ENCODE results near the gene TREX2. TPM values are rescaled to one million over a fixed set of nuclear protein-coding genes. Genes with fewer than 3 reads are reported as not detected.

The TREX2 gene
- total RNA-seq, 1 donor from 2014 or later, result 3.7 TPM

DNA sequence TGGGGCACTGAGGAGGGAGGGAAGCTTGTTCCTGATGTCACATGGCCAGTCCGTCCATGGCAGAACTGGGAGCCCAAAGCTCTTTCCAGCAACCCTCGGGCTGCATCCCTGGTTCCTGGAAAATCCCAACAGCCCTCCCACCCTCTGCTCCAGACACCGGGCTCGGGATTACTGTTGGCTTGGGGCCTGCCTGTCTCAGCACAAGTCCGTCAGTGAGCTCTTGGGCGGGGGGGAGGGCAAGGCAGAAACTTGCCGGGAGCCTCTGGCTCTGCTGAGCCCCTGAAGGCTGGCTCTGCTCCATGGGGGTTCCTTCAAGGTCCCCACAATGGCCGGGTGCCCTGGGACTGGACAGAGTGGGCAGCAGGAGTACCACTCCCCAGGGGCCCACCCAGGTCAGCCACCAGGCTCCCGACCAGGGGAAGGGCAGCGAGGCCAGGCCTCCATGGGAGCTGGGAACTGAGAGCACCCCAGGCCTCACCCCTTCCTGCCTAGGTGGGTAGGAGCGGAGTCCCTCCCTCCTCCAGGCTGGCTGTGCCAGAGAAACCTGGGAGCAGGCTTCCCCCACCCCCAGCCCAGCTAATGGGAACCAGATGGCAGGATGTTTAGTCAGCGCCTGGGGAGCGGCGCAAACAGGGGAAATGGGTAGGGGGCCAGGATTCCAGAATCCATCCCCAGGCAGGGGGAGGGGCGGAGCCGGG, 31.0 kb upstream of the TREX2 start:
- Histone ChIP-seq H3K27me3 (ENCODE audit: control insufficient read depth in 3 of 3, insufficient read depth in 3 of 3, low read length in 3 of 3) (peaks cover 0 to 6% (median 0%) of the 10 kb centered on the region in 3 donors), H3K9me3 (ENCODE audit: control insufficient read depth in 3 of 3, low read length in 3 of 3) (no peaks in the 10 kb centered on the region), H3K36me3 (ENCODE audit: control insufficient read depth in 3 of 3, insufficient read depth in 3 of 3, low read length in 3 of 3) (no peaks in the 10 kb centered on the region), H3K9ac (ENCODE audit: low read depth in 1 of 3, low read length in 3 of 3) (no peak overlapping the region), H3K27ac (ENCODE audit: low read depth, low read length) (peak overlapping the region; percentile 72), H3K4me3 (ENCODE audit: low read length in 3 of 3) (no peak overlapping the region), H3K4me1 (ENCODE audit: control insufficient read depth in 3 of 3, insufficient read depth in 3 of 3, low read length in 3 of 3) (peaks cover 8 to 19% (median 18%) of the 10 kb centered on the region in 3 donors)

DNA sequence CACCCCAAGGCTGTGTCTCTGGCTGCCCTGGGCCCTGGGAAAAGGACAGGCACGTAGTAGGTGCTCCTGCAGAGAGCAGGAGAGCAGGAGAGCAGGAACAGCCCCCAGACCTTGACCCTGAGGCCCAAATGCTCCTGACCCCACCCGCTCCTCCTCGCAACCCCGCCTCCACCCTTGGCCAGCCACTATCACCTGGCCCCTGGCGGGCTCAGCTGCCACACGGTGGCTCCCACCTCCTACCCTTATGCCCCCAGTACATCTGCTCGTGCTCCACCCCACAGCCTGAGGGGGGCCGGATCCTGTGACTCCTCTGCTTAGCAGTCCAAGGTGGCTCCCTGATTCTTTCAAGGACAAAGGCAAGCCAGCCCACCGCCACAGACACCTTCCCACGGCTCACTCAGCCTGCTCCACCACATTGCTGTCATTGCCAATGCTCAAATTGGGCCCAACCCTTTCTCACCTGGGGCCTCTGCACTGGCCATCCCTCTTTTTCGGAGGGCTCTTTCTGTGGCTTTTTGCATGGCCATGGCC, 30.0 kb upstream of the TREX2 start:
- H3K4me3 ChIP-seq (ENCODE audit: low read length in 3 of 3), result no peak overlapping the region
- peak overlapping the region; percentile 48 for H3K27ac ChIP-seq (ENCODE audit: low read depth, low read length)
- H3K9me3 ChIP-seq (ENCODE audit: control insufficient read depth in 3 of 3, low read length in 3 of 3), result no peaks in the 10 kb centered on the region
- H3K27me3 ChIP-seq (ENCODE audit: control insufficient read depth in 3 of 3, insufficient read depth in 3 of 3, low read length in 3 of 3), result peaks cover 0 to 6% (median 0%) of the 10 kb centered on the region in 3 donors
- no peaks in the 10 kb centered on the region for H3K36me3 ChIP-seq (ENCODE audit: control insufficient read depth in 3 of 3, insufficient read depth in 3 of 3, low read length in 3 of 3)
- no peak overlapping the region for H3K9ac ChIP-seq (ENCODE audit: low read depth in 1 of 3, low read length in 3 of 3)
- H3K4me1 ChIP-seq (ENCODE audit: control insufficient read depth in 3 of 3, insufficient read depth in 3 of 3, low read length in 3 of 3), result peaks cover 12 to 22% (median 21%) of the 10 kb centered on the region in 3 donors

DNA sequence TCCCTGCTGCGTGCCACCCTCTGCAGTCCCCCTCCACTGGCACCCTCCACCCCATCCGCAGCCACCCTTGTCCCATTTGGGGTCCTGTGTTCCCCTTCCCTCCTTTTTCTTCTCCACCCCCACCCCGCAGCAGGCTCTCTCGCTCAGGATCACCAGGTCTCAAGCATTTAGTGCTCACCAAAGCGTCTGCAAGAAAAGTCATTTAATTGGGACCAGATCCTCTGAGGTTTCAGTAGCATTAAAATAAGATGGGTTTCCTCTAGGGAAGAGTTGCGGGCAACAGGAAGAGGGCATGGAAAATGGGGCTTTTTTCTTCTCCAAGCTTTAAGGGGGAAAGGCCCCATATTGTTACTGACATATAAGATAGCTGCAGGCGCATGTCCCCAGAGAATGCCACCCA, 29.4 kb upstream of the TREX2 start:
- peak overlapping the region; percentile 58 for H3K27ac ChIP-seq (ENCODE audit: low read depth, low read length)
- no peak overlapping the region for H3K9ac ChIP-seq (ENCODE audit: low read depth in 1 of 3, low read length in 3 of 3)
- peaks cover 0 to 6% (median 0%) of the 10 kb centered on the region in 3 donors for H3K27me3 ChIP-seq (ENCODE audit: control insufficient read depth in 3 of 3, insufficient read depth in 3 of 3, low read length in 3 of 3)
- no peaks in the 10 kb centered on the region for H3K9me3 ChIP-seq (ENCODE audit: control insufficient read depth in 3 of 3, low read length in 3 of 3)
- H3K4me1 ChIP-seq (ENCODE audit: control insufficient read depth in 3 of 3, insufficient read depth in 3 of 3, low read length in 3 of 3), result peaks cover 13 to 22% (median 21%) of the 10 kb centered on the region in 3 donors
- H3K36me3 ChIP-seq (ENCODE audit: control insufficient read depth in 3 of 3, insufficient read depth in 3 of 3, low read length in 3 of 3), result no peaks in the 10 kb centered on the region
- H3K4me3 ChIP-seq (ENCODE audit: low read length in 3 of 3), result no peak overlapping the region

DNA sequence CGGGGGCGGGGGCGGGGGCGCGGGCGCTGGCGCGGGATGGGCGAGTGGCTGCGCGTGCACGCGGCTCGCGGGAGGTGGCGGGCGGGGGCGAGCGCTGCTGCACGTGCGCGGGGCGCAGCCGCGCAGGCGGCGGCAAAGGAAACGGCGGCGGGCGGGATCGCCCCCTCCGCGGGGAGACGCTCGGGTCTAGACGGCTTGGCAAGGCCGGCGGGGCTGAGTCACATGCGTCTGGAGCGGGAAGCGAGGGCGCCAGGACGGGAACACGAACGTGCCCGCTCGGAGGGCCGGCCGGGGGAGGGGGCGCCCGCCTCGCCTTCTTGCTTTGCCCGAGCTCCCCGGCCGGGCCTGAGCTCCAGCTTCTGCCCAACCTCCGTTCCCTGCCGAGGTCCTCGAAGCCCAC, 28.9 kb upstream of the TREX2 start:
- Histone ChIP-seq H3K9ac (ENCODE audit: low read depth in 1 of 3, low read length in 3 of 3) (no peak overlapping the region), H3K27ac (ENCODE audit: low read depth, low read length) (peak overlapping the region; percentile 58), H3K4me3 (ENCODE audit: low read length in 3 of 3) (no peak overlapping the region)

DNA sequence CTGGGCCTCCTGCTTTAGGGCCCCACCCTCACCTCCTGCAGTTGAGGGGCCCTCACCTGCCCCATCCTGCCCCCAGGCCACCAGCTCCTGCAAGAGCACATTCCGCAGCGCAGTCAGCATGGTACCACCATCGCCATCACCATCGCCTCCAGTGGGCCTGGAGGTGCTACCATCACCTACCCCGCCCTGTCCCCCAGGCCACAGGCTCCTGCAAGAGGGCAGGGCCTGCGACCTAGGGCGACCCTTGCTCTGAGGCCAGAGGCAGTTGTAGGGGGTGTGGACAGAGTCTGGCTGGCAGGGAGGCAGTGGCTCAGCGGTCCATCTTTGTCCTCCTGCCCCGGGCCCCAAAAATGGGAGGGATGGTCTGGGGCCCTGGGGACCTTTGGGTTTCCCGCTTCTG, 28.4 kb upstream of the TREX2 start:
- Histone ChIP-seq H3K9ac (ENCODE audit: low read depth in 1 of 3, low read length in 3 of 3) (no peak overlapping the region), H3K9me3 (ENCODE audit: control insufficient read depth in 3 of 3, low read length in 3 of 3) (no peaks in the 10 kb centered on the region), H3K27ac (ENCODE audit: low read depth, low read length) (peak overlapping the region; percentile 25), H3K4me3 (ENCODE audit: low read length in 3 of 3) (no peak overlapping the region), H3K36me3 (ENCODE audit: control insufficient read depth in 3 of 3, insufficient read depth in 3 of 3, low read length in 3 of 3) (no peaks in the 10 kb centered on the region), H3K27me3 (ENCODE audit: control insufficient read depth in 3 of 3, insufficient read depth in 3 of 3, low read length in 3 of 3) (peaks cover 0 to 6% (median 0%) of the 10 kb centered on the region in 3 donors), H3K4me1 (ENCODE audit: control insufficient read depth in 3 of 3, insufficient read depth in 3 of 3, low read length in 3 of 3) (peaks cover 20 to 30% (median 27%) of the 10 kb centered on the region in 3 donors)

More for the DNA sequence above, 28.9 kb upstream of the TREX2 start:
- no peaks in the 10 kb centered on the region for H3K36me3 ChIP-seq (ENCODE audit: control insufficient read depth in 3 of 3, insufficient read depth in 3 of 3, low read length in 3 of 3)
- no peaks in the 10 kb centered on the region for H3K9me3 ChIP-seq (ENCODE audit: control insufficient read depth in 3 of 3, low read length in 3 of 3)
- H3K4me1 ChIP-seq (ENCODE audit: control insufficient read depth in 3 of 3, insufficient read depth in 3 of 3, low read length in 3 of 3), result peaks cover 17 to 26% (median 23%) of the 10 kb centered on the region in 3 donors
- H3K27me3 ChIP-seq (ENCODE audit: control insufficient read depth in 3 of 3, insufficient read depth in 3 of 3, low read length in 3 of 3), result peaks cover 0 to 6% (median 0%) of the 10 kb centered on the region in 3 donors

DNA sequence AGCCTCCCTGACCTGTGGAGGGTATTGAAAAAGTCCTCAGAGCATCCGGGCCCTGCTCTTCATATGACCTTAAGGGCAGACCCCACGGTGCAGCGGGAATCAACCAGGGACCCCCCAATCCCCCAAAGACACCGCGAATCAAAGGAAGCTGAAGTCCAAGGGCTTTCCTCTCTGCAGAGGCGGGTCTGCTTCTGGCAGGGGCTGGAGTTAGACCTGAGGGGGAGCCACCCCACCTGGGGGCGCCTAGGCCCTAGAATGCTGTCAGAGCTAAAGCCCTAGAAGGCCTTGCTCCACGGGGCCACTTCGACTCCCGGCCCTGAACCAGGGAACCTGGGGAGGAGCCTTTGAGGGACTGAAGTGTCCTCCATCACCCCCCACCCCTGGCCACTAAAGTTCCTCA, 27.3 kb upstream of the TREX2 start:
- Histone ChIP-seq H3K4me1 (ENCODE audit: control insufficient read depth in 3 of 3, insufficient read depth in 3 of 3, low read length in 3 of 3) (peaks cover 20 to 34% (median 27%) of the 10 kb centered on the region in 3 donors), H3K4me3 (ENCODE audit: low read length in 3 of 3) (no peak overlapping the region), H3K9ac (ENCODE audit: low read depth in 1 of 3, low read length in 3 of 3) (no peak overlapping the region), H3K27ac (ENCODE audit: low read depth, low read length) (peak overlapping the region; percentile 12), H3K36me3 (ENCODE audit: control insufficient read depth in 3 of 3, insufficient read depth in 3 of 3, low read length in 3 of 3) (no peaks in the 10 kb centered on the region), H3K27me3 (ENCODE audit: control insufficient read depth in 3 of 3, insufficient read depth in 3 of 3, low read length in 3 of 3) (peaks cover 0 to 6% (median 0%) of the 10 kb centered on the region in 3 donors), H3K9me3 (ENCODE audit: control insufficient read depth in 3 of 3, low read length in 3 of 3) (no peaks in the 10 kb centered on the region)

DNA sequence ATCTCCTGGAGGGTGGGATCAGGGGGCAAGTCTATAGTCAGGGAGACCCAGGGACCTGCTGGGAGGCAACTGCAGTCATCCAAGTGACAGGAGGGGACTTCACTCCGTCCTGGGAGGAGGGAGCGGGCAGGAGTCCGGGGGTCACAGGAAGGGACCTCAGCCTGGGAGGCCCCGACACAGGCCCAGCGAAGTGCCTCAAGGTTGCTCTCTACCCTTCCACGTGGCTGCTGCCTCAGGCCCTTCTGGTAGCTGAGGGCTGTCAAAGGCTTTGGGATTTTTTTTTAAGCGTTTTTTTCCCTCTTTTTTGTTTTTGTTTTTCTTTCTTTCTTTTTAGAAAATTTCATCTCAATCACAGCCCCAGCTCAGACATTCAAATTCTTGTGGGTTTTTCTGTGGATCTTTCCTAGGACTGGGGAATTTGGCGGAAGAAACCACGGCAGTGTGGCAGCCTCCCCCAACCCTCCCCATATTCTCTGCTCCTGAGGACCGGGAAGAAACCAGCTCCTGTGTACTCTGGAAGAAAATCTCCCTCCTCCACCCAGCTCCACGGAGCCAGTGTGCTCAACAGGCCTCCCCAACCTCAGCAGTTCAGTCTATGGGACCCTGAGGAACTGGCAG, 25.9 kb upstream of the TREX2 start:
- peaks cover 0 to 6% (median 0%) of the 10 kb centered on the region in 3 donors for H3K27me3 ChIP-seq (ENCODE audit: control insufficient read depth in 3 of 3, insufficient read depth in 3 of 3, low read length in 3 of 3)
- peak overlapping the region; percentile 70 for H3K27ac ChIP-seq (ENCODE audit: low read depth, low read length)
- H3K4me1 ChIP-seq (ENCODE audit: control insufficient read depth in 3 of 3, insufficient read depth in 3 of 3, low read length in 3 of 3), result peaks cover 17 to 26% (median 22%) of the 10 kb centered on the region in 3 donors
- no peak overlapping the region for H3K9ac ChIP-seq (ENCODE audit: low read depth in 1 of 3, low read length in 3 of 3)
- no peak overlapping the region for H3K4me3 ChIP-seq (ENCODE audit: low read length in 3 of 3)
- H3K36me3 ChIP-seq (ENCODE audit: control insufficient read depth in 3 of 3, insufficient read depth in 3 of 3, low read length in 3 of 3), result peaks cover 0 to 2% (median 0%) of the 10 kb centered on the region in 3 donors
- no peaks in the 10 kb centered on the region for H3K9me3 ChIP-seq (ENCODE audit: control insufficient read depth in 3 of 3, low read length in 3 of 3)

DNA sequence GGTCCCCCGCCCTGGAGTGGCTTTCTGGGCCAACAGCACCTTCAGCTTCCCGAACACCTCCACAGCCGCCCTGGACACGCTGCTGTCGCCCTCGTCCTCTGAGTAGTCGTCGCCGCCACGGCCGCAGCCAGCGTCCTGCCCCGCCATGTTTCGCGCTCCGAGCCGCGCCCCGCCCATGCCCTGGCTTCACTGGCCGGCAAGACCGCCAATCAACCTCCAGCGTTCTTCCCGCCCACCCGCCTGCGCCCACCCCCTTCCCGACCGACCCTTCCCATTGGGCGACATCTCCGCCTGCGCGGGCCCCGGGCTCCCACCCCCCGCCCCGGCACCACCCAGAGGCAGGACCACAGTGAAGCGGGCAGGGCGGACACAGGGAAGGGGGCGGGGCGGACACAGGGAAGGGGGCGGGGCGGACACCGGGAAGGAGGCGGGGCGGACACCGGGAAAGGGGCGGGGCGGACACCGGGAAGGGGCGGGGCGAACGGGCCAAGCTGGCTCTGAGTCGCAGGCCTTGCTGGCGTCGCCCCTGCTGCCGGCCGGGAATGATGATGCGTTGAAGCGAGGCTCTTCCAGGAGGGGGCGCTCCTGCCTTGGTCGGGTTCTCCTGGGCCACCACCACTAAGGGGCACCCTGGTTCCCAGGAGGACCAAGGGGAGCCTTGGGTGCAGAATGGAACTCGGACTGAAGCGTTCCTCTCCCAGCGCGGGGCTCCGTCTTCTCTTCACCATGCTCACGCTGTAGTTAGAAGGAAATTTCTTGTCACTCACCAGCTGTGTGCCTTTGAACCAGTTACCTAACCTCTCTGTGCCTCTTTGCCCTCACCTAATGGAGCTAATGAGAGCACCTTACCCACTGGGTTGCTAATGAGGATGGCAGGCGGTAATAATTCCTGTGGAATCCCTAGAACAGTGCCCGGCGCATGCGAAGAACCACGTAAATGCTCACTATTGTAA, 24.8 kb upstream of the TREX2 start, which contains the start of gene HAUS7:
Gene HAUS7, minus strand, starts transcription at position 166 of the 953 bp plus-strand sequence. Its CDS starts 19 bp downstream, at position 147.
- Histone ChIP-seq H3K4me1 (ENCODE audit: control insufficient read depth in 3 of 3, insufficient read depth in 3 of 3, low read length in 3 of 3) (peaks cover 12 to 18% (median 15%) of the 10 kb centered on the region in 3 donors), H3K27ac (ENCODE audit: low read depth, low read length) (peak within 1 kb of the TSS; percentile 70), H3K36me3 (ENCODE audit: control insufficient read depth in 3 of 3, insufficient read depth in 3 of 3, low read length in 3 of 3) (peaks cover 0 to 2% (median 0%) of the 10 kb centered on the region in 3 donors), H3K27me3 (ENCODE audit: control insufficient read depth in 3 of 3, insufficient read depth in 3 of 3, low read length in 3 of 3) (no peaks in the 10 kb centered on the region), H3K9me3 (ENCODE audit: control insufficient read depth in 3 of 3, low read length in 3 of 3) (no peaks in the 10 kb centered on the region), H3K9ac (ENCODE audit: low read depth in 1 of 3, low read length in 3 of 3) (peak within 1 kb of the TSS; percentile 65 to 78 (median 73)), H3K4me3 (ENCODE audit: low read length in 3 of 3) (peak within 1 kb of the TSS; percentile 71 to 77 (median 74))

DNA sequence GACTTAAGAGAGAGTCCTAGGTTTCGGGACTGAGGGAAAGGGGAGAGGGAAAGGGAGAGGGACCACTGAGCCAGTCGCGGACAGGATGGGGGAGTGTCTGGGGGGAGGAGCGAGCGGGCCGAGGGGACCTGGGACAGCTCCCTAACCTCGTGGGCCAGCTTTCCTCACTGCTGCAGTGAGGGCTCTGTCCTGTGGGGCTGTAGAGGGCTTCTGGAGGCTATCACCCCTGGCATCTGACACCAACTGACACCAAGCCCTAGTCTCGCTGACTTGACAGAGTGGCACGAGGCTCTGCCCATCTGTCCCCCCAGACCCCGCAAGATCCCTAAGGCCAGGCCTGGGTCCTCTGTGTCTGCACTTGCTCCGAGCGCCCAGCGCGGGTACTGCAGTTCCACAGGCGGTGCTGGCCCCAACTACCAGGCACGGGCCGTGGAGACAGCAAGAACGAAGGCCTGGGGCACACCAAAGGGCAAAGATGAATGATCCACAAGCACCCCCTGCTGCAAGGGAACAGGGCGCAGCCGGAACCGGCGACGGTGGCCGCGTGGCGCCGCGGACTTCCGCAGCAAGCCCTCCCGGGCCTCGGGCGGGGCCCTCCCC, 24.1 kb upstream of the TREX2 start:
- Histone ChIP-seq H3K27me3 (ENCODE audit: control insufficient read depth in 3 of 3, insufficient read depth in 3 of 3, low read length in 3 of 3) (no peaks in the 10 kb centered on the region), H3K9ac (ENCODE audit: low read depth in 1 of 3, low read length in 3 of 3) (peak overlapping the region; percentile 65 to 78 (median 73)), H3K27ac (ENCODE audit: low read depth, low read length) (peak overlapping the region; percentile 44), H3K9me3 (ENCODE audit: control insufficient read depth in 3 of 3, low read length in 3 of 3) (no peaks in the 10 kb centered on the region), H3K4me3 (ENCODE audit: low read length in 3 of 3) (peak overlapping the region; percentile 71 to 77 (median 74)), H3K4me1 (ENCODE audit: control insufficient read depth in 3 of 3, insufficient read depth in 3 of 3, low read length in 3 of 3) (peaks cover 12 to 15% (median 12%) of the 10 kb centered on the region in 3 donors), H3K36me3 (ENCODE audit: control insufficient read depth in 3 of 3, insufficient read depth in 3 of 3, low read length in 3 of 3) (peaks cover 0 to 2% (median 0%) of the 10 kb centered on the region in 3 donors)

Measured in skeletal muscle tissue (tissue), 4 donors.